Prostate gland (tissue), 2 donors: ENCODE data around the gene SEMA4G. TPM values are rescaled to one million over a fixed set of nuclear protein-coding genes. Genes with fewer than 3 reads are reported as not detected.
"Not testable (repeated sequence)": the region's sequence is repeated elsewhere in the genome, so short reads cannot be mapped to it uniquely, and the experiment has no call there.

Experiments used
- DNase-seq: peaks from one replicate; pipeline ENCODE4 v3.0.0-alpha.2; 2019; ENCODE audit warnings: low spot score
- H3K27ac ChIP-seq, 2 donors: fragments of 200-600 bp; sonication (generic); 2 replicates each; pipeline ENCODE4 v1.5.1; 2017 to 2019
- H3K27me3 ChIP-seq: fragments of 200-600 bp; sonication (generic); replicated peaks from 2 replicates; pipeline ENCODE4 v1.5.1; 2019; ENCODE audit not compliant: insufficient read depth
- H3K36me3 ChIP-seq, 2 donors: fragments of 200-600 bp; sonication (generic); 1 replicate in 1 of 2; 2 replicates in 1 of 2; pipeline versions ENCODE4 v1.5.1 to v1.8.1; 2017 to 2019
- H3K4me1 ChIP-seq: fragments of 200-600 bp; sonication (generic); replicated peaks from 2 replicates; pipeline ENCODE4 v1.5.1; 2019
- H3K4me3 ChIP-seq, 2 donors: fragments of 200-600 bp; sonication (generic); 2 replicates each; pipeline ENCODE4 v1.5.1; 2017 to 2019
- H3K9me3 ChIP-seq: fragments of 200-600 bp; sonication (generic); 2 replicates; pipeline ENCODE4 v1.5.1; 2017
- POLR2A ChIP-seq: fragments of 450-650 bp; IDR thresholded peaks from one replicate; pipeline ENCODE4 v1.6.1; 2016; ENCODE audit warnings: antibody characterized with exemption, mild to moderate bottlenecking
- POLR2AphosphoS5 ChIP-seq: sonication (generic); formaldehyde crosslinking; IDR thresholded peaks from one replicate; pipeline ENCODE4 v1.6.1; 2017; ENCODE audit warnings: antibody characterized with exemption
- WGBS: methylation state at CpG from one replicate; pipeline ENCODE4 v1.1.5; 2018; 5-methylcytosine and 5-hydroxymethylcytosine counted together
- intact Hi-C: fragments of 100-400 bp; cut with DNase I; formaldehyde crosslinking; loops from one replicate; pipeline ENCODE4 v1.14.2; 2022
- total RNA-seq, 2 donors: library from RNA; depleted of rRNA; stranded (reverse); fragments of >200 nt; gene quantifications; one replicate each; pipeline ENCODE4 v1.1.0, GENCODE V29; 2016
- TF ChIP-seq, protein P1 (sequence below), 4 experiments: fragments of 200-600 bp in 2 of 4; fragments of 450-650 bp in 2 of 4; sonication (generic) in 2 of 4; IDR thresholded peaks; 1 replicate in 3 of 4; 2 replicates in 1 of 4; pipeline ENCODE4 v1.5.1; 2016 to 2019; ENCODE audit warnings: antibody characterized with exemption in 4 of 4, mild to moderate bottlenecking in 2 of 4, moderate library complexity in 2 of 4

Gene SEMA4G
- total RNA-seq, 2 donors from 2014 or later, result 24.2 to 31.0 TPM

DNA sequence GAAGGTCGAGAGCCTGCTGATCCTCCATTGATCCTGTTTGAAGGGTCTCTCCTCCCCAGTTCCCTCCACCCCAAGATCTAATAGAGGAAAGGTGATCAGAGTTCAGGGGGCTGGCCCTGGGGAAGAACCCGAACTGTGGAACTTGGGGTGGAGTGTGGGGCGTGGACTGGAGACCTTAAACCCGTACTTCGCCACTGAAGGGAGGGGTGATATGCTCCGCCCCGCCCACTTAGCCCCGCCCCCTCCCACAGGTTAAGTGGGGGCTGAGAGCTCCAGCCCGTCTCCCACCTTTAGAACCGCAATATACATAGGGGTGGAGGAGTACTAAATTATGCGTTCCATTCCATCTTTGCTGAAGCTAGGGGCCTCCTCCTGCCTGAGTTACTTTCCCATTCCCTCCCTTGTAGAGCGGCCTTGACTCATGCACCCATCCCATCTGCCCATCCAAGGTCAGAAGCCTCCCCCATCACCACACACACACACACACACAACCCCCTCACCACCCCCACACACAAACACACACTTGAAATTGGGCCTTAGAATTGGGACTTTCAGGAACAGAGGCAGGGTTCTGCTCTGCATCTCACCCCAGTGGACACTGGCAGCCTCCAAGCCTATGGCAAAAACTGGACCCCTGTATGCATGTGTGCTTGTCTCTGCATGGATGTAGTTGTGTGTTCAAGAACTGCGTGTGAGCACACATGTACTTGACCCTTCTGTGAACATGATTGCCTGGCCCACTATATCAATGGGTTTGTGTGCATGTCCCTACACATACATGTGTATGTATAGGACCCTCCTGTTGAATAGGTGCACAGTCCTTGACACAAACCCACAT lies 991 bp downstream of the SEMA4G start:
- Histone ChIP-seq H3K27ac (peak overlapping the region; percentile 58 to 69), H3K9me3 (no peaks in the 10 kb centered on the region), H3K36me3 (peaks cover 0 to 7% of the 10 kb centered on the region in 2 donors), H3K4me3 (peak overlapping the region; percentile 66 to 71), H3K4me1 (peaks cover 13% of the 10 kb centered on the region), H3K27me3 (no peaks in the 10 kb centered on the region)
- intact Hi-C loops, result no loop called here
- TF ChIP-seq, protein P1, sequence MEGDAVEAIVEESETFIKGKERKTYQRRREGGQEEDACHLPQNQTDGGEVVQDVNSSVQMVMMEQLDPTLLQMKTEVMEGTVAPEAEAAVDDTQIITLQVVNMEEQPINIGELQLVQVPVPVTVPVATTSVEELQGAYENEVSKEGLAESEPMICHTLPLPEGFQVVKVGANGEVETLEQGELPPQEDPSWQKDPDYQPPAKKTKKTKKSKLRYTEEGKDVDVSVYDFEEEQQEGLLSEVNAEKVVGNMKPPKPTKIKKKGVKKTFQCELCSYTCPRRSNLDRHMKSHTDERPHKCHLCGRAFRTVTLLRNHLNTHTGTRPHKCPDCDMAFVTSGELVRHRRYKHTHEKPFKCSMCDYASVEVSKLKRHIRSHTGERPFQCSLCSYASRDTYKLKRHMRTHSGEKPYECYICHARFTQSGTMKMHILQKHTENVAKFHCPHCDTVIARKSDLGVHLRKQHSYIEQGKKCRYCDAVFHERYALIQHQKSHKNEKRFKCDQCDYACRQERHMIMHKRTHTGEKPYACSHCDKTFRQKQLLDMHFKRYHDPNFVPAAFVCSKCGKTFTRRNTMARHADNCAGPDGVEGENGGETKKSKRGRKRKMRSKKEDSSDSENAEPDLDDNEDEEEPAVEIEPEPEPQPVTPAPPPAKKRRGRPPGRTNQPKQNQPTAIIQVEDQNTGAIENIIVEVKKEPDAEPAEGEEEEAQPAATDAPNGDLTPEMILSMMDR (IDR thresholded peaks at IDR 0.05), result no peak
- TF ChIP-seq POLR2A, result no peak
- TF ChIP-seq POLR2AphosphoS5, result peak; percentile 9
- 33% methylated on average over 13 of the region's 13 CpGs for WGBS
- peak; percentile 46 for DNase-seq

DNA sequence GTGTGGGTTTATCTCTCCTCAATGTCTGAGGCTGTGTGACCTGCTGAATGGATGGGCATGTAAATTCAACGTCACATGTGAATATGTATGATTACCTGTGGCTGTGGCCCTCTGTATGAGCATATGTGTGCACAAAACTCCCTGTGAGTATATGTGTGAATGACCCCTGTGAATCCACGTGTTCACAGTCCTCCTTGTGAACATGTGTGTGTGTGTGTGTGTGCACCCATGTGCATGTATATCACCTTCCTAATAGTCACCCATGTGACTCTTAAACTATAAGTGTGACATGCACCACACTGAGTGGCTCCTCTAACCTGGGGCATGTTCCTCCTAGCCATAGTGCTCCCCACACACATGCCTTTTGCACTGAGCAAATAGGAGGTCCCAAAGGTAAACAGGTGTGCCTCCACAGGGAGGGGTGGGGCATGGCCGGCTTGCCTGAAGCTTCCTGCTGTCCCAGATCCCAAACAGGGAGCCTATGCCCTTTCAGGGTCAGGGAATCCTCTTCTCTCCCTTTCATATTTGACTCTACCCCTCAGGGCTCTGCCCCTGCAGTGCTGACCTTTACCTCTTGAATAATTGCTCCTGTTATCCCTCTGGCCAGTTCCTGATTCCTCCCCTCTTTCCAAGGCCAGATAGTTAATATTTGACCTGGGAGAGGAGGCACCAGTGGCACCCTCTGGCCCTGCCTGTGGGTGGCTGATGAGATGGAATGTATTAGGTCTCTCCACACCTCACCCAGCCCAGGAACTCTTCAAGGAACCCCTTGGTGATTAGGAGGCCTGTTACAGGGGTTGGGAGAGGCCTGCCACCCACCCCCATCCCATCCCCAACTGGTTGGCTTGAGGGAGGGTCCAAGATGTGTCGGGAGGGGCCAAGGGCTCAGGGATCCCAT lies 1.9 kb downstream of the SEMA4G start:
- Histone ChIP-seq H3K27me3 (no peaks in the 10 kb centered on the region), H3K4me1 (peaks cover 13% of the 10 kb centered on the region), H3K4me3 (peak overlapping the region in 1 of 2 donors; percentile 66), H3K27ac (no peak overlapping the region), H3K36me3 (peaks cover 0 to under 1% of the 10 kb centered on the region in 2 donors), H3K9me3 (no peaks in the 10 kb centered on the region)
- no peak for DNase-seq
- TF ChIP-seq, protein P1 (IDR thresholded peaks at IDR 0.05), result no peak
- TF ChIP-seq POLR2A (no peak), POLR2AphosphoS5 (no peak)
- intact Hi-C loops, result no loop called here
- WGBS, result 65% methylated on average over 4 of the region's 4 CpGs

DNA sequence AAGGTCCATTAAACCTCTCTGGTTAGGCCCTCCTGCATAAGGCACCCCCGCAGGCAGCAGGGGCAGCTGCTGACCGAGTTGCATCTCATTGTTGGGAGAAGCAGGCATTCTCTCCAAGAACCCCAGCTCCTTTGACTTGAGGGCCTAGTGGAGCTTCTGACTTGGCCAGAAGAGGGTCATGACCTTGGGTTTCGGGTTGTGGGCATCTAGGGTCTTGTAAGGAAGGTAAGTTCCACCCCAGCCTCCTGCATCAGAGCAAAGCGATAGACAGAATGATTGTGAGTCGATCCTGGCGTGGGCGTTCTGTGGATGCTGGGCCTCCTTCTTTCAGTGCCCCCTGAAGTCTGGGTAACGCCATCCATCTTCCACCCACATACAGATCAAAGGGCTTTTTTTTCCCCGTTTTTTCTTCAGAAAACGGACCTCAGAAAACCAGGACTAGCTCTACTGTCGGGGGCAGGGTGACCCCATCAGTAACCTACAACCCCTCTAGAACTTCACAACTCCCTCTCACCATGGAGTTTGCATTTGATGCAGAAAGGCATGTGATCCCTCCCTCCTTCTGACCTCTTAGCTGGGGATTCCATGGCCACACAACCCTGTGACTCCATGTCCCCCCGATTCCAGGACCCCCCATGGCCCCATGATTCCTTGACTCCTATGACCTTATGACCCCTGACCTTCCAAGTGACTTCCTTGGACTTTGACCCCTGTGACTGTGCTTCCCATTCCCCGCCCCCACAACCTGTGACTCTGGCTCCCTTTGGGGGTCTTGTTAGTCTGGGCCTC lies 3.0 kb downstream of the SEMA4G start:
- DNase-seq, result no peak
- H3K27ac ChIP-seq, result no peak overlapping the region

DNA sequence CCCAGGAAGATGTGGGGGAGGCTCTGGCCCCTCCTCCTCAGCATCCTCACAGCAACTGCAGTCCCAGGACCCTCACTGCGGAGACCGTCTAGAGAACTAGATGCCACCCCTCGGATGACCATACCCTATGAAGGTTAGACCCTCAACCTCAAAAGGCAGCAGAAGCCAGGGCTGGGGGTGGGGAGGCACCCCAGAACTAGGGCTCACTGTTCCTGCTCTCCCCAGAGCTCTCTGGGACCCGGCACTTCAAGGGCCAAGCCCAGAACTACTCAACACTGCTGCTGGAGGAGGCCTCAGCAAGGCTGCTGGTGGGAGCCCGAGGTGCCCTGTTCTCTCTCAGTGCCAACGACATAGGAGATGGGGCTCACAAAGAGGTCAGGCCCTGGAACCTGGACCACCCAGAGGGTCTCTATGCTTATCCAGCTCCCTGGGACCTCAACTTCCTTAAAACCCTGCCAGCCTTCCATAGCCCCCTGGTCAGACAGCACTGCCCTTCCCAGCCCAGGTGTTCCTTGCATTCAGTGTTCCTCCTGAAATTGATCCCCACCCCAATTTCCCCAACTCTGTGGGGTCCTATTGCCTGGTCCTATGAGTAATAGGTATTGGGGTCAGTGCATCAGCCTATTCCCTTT lies 3.7 kb downstream of the SEMA4G start:
- Histone ChIP-seq H3K36me3 (no peaks in the 10 kb centered on the region), H3K9me3 (no peaks in the 10 kb centered on the region), H3K27ac (no peak overlapping the region), H3K4me1 (peaks cover 13% of the 10 kb centered on the region), H3K27me3 (no peaks in the 10 kb centered on the region), H3K4me3 (no peak overlapping the region)
- no peak for DNase-seq
- WGBS, result 92% methylated on average over 6 of the region's 6 CpGs
- TF ChIP-seq POLR2A (no peak), POLR2AphosphoS5 (no peak)
- TF ChIP-seq, protein P1 (IDR thresholded peaks at IDR 0.05), result no peak
- intact Hi-C loops, result no loop called here

More for the DNA sequence above, 3.0 kb downstream of the SEMA4G start:
- intact Hi-C loops, result no loop called here
- no peaks in the 10 kb centered on the region for H3K27me3 ChIP-seq
- no peaks in the 10 kb centered on the region for H3K36me3 ChIP-seq
- WGBS, result 83% methylated on average over 13 of the region's 13 CpGs
- TF ChIP-seq POLR2A (no peak), POLR2AphosphoS5 (no peak)
- TF ChIP-seq, protein P1 (IDR thresholded peaks at IDR 0.05), result no peak
- H3K9me3 ChIP-seq, result no peaks in the 10 kb centered on the region
- no peak overlapping the region for H3K4me3 ChIP-seq
- H3K4me1 ChIP-seq, result peaks cover 13% of the 10 kb centered on the region

DNA sequence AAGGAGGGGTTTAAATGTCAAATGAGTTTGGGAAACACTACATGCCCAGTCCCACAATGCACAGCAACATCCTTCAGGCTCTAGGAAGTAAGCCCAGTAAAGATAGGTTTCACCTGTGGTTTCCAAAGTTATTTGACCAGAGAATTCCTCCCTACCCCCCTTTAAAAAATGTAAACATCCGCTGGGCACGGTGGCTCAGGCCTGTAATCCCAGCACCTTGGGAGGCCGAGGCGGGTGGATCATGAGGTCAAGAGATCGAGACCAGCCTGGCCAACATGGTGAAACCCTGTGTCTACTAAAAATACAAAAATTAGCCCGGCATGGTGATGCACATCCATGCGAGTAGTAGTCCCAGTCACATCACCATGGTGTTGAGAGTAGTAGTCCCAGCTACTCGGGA lies 6.1 kb downstream of the SEMA4G start:
- 84% methylated on average over 8 of the region's 8 CpGs for WGBS
- H3K9me3 ChIP-seq, H3K27ac ChIP-seq, intact Hi-C loops, H3K36me3 ChIP-seq, H3K4me1 ChIP-seq, H3K27me3 ChIP-seq, DNase-seq, H3K4me3 ChIP-seq: not testable (repeated sequence)
